ENCODE results near the gene LGI4.
"Not testable (repeated sequence)": the region's sequence is repeated elsewhere in the genome, so short reads cannot be mapped to it uniquely, and the experiment has no call there.

LGI4 gene

GRCh38 chr19:35160629-35161433 lies 26.0 kb upstream of the LGI4 start:
- no peak for DNase-seq

GRCh38 chr19:35159606-35160005 lies 24.7 kb upstream of the LGI4 start:
- no peak for DNase-seq

GRCh38 chr19:35157431-35157830 lies 22.6 kb upstream of the LGI4 start:
- no peak for DNase-seq

- DNase-seq: no peak
Measured at GRCh38 chr19:35156673-35157014, 21.8 kb upstream of the LGI4 start.

- DNase-seq: no peak
Measured at GRCh38 chr19:35155981-35156672, 21.3 kb upstream of the LGI4 start.

- no peak for DNase-seq
Measured at GRCh38 chr19:35155441-35155840, 20.6 kb upstream of the LGI4 start.

- peak; percentile 84 for DNase-seq
Measured at GRCh38 chr19:35154525-35155406, 19.9 kb upstream of the LGI4 start, which contains the start of gene FXYD5. FXYD5 (plus strand) TSS chr19:35154735; CDS start chr19:35155551, 816 bp downstream.

GRCh38 chr19:35153701-35154524 lies 19.1 kb upstream of the LGI4 start:
- no peak for DNase-seq

GRCh38 chr19:35153129-35153522 lies 18.3 kb upstream of the LGI4 start:
- not testable (repeated sequence) for DNase-seq

- no peak for DNase-seq
Measured at GRCh38 chr19:35151273-35152065, 16.6 kb upstream of the LGI4 start.

GRCh38 chr19:35150445-35150844 lies 15.6 kb upstream of the LGI4 start:
- no peak for DNase-seq

- DNase-seq: no peak
Measured at GRCh38 chr19:35149463-35149862, 14.6 kb upstream of the LGI4 start.

- DNase-seq: no peak
Measured at GRCh38 chr19:35146746-35147459, 12.0 kb upstream of the LGI4 start.

- no peak for DNase-seq
Measured at GRCh38 chr19:35144600-35145436, 10.0 kb upstream of the LGI4 start.

GRCh38 chr19:35144259-35144599 lies 9.4 kb upstream of the LGI4 start:
- no peak for DNase-seq

- no peak for DNase-seq
Measured at GRCh38 chr19:35143818-35144217, 9.0 kb upstream of the LGI4 start.

- DNase-seq: no peak
Measured at GRCh38 chr19:35143231-35143715, 8.4 kb upstream of the LGI4 start, which contains the start of gene FXYD7. FXYD7 (plus strand) TSS chr19:35143255; CDS start chr19:35143334, 79 bp downstream.

- peak; percentile 38 for DNase-seq
Measured at GRCh38 chr19:35142606-35143230, 7.9 kb upstream of the LGI4 start.

Measured in fibroblast of skin of right quadriceps (primary cell).